Urinary bladder (tissue), 4 donors: ENCODE results near the gene YIPF2. TPM values are rescaled to one million over a fixed set of nuclear protein-coding genes. Genes with fewer than 3 reads are reported as not detected.
A peak's percentile ranks its signal among the peaks of the same experiment; 100 is the strongest.
"Not testable (repeated sequence)": the region's sequence is repeated elsewhere in the genome, so short reads cannot be mapped to it uniquely, and the experiment has no call there.

ENCODE experiments used
- DNase-seq: peaks from one replicate; pipeline ENCODE4 v3.0.0-alpha.2; 2015; ENCODE audit errors: extremely low spot score
- H3K27ac ChIP-seq: one replicate; pipeline ENCODE4 v1.5.1; 2013; ENCODE audit warnings: low read depth, mild to moderate bottlenecking, moderate library complexity
- H3K36me3 ChIP-seq: one replicate; pipeline ENCODE4 v1.6.1; 2013; ENCODE audit warnings: mild to moderate bottlenecking, moderate library complexity; ENCODE audit not compliant: insufficient read depth
- H3K4me1 ChIP-seq: one replicate; pipeline ENCODE4 v1.6.1; 2013; ENCODE audit warnings: mild to moderate bottlenecking, moderate library complexity; ENCODE audit not compliant: insufficient read depth
- H3K4me3 ChIP-seq: one replicate; pipeline ENCODE4 v1.5.1; 2013; ENCODE audit warnings: low read depth, low read length
- WGBS: extraction: QIAGEN DNeasy Blood & Tissue Kit; methylation state at CpG from one replicate; pipeline ENCODE4 v1.1.7; 2013; 5-methylcytosine and 5-hydroxymethylcytosine counted together
- polyA plus RNA-seq: library from polyadenylated mRNA; stranded (reverse); fragments of 200-250 nt; gene quantifications from one replicate; pipeline ENCODE4 v1.2.3, GENCODE V29; 2013
- total RNA-seq: library from RNA; depleted of rRNA; stranded (reverse); fragments of >200 nt; gene quantifications from one replicate; pipeline ENCODE4 v1.2.3, GENCODE V29; 2014
- donor health status: healthy with polysubstance abuse.
- donor health status: healthy.

Gene YIPF2
- total and polyA plus RNA-seq, 2 donors, result 38.1 to 47.2 TPM

- under 1% methylated on average over 100 of the region's 100 CpGs for WGBS
- peak within 1 kb of the TSS; percentile 94 for H3K27ac ChIP-seq
- no peaks in the 10 kb centered on the region for H3K4me1 ChIP-seq
- DNase-seq, result peak; percentile 86
- H3K36me3 ChIP-seq, result no peaks in the 10 kb centered on the region
- peak within 1 kb of the TSS; percentile 93 for H3K4me3 ChIP-seq
Measured at GRCh38 chr19:10960314-10961072, 32.1 kb upstream of the YIPF2 start, which contains the start of gene SMARCA4. SMARCA4 (plus strand) TSS chr19:10961030; CDS start chr19:10984152, 23,122 bp downstream.

- not testable (repeated sequence) for H3K36me3 ChIP-seq, H3K4me3 ChIP-seq, DNase-seq, H3K4me1 ChIP-seq, H3K27ac ChIP-seq
- 95% methylated on average over 19 of the region's 19 CpGs for WGBS
Measured at GRCh38 chr19:10959277-10959968, 31.0 kb upstream of the YIPF2 start.

DNA sequence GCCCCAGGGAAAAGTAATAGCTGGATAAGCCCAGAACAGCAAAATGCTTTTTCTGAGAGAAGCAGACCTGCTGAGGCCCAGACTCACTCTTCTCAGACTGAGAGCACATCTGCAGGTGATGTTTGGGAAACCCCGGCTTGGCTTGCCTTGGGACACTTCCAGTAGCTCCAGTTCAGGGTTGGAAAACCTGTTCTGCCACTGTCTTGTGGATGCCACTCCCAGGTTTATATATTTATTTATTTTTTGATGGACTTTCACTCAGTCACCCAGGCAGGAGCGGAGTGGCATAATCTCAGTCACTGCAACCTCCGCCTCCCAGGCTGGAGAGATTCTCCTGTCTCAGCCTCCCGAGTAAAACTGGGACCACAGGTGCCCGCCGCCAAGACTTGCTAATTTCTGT, 24.4 kb upstream of the YIPF2 start:
- 91% methylated on average over 6 of the region's 6 CpGs for WGBS
- no peaks in the 10 kb centered on the region for H3K4me1 ChIP-seq
- no peaks in the 10 kb centered on the region for H3K36me3 ChIP-seq
- DNase-seq, result no peak
- no peak overlapping the region for H3K4me3 ChIP-seq
- no peak overlapping the region for H3K27ac ChIP-seq

GRCh38 chr19:10946958-10947657, 18.7 kb upstream of the YIPF2 start:
- no peak for DNase-seq
- H3K4me3 ChIP-seq, result no peak overlapping the region
- H3K4me1 ChIP-seq, result no peaks in the 10 kb centered on the region
- H3K36me3 ChIP-seq, result no peaks in the 10 kb centered on the region
- 69% methylated on average over 6 of the region's 6 CpGs for WGBS
- H3K27ac ChIP-seq, result no peak overlapping the region

- Histone ChIP-seq H3K4me3 (no peak overlapping the region), H3K27ac (no peak overlapping the region), H3K36me3 (no peaks in the 10 kb centered on the region), H3K4me1 (no peaks in the 10 kb centered on the region)
- 86% methylated on average over 4 of the region's 4 CpGs for WGBS
- no peak for DNase-seq
Measured at GRCh38 chr19:10945264-10945663, 16.8 kb upstream of the YIPF2 start.

DNA sequence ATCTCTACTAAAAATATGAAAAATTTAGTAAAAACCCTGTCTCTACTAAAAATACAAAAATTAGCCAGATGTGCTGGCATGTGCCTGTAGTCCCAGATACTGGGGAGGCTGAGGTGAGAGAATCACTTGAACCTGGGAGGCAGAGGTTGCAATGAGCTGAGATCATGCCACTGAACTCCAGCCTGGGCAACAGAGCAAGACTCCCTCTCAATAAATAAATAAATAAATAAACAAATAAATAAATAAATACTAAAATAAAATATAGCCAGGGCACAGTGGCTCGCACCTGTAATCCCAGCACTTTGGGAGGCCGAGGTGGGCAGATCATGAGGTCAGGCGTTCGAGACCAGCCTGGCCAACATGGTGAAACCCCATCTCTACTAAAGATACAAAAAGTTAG, 15.0 kb upstream of the YIPF2 start:
- not testable (repeated sequence) for H3K36me3 ChIP-seq, DNase-seq, H3K4me1 ChIP-seq, H3K4me3 ChIP-seq, H3K27ac ChIP-seq
- WGBS, result 93% methylated on average over 4 of the region's 4 CpGs

GRCh38 chr19:10941649-10942048, 13.2 kb upstream of the YIPF2 start:
- H3K4me1 ChIP-seq, H3K36me3 ChIP-seq, DNase-seq, H3K4me3 ChIP-seq, H3K27ac ChIP-seq: not testable (repeated sequence)
- 83% methylated on average over 14 of the region's 14 CpGs for WGBS

DNA sequence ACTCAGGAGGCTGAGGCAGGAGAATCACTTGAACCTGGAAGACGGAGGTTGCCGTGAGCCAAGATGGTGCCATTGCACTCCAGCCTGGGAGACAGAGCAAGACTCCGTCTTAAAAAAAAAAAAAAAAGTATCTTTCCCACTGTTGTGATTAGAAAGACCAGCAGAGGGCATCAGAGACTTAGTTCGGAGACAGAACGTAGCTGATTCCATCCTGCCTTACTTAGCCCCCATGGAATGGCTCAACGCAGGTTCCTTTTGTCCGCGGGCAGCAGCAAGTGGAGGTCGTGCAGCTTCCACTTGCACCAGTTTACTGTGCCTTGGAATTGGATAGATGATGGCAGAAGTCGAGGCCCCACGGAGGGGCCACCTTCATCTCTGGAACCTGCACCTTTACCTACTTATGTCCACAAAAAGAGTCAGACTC, 8.2 kb upstream of the YIPF2 start:
- WGBS, result 4% methylated on average over 11 of the region's 11 CpGs
- peak; percentile 53 for DNase-seq
- Histone ChIP-seq H3K27ac (no peak overlapping the region), H3K4me1 (no peaks in the 10 kb centered on the region), H3K36me3 (no peaks in the 10 kb centered on the region), H3K4me3 (no peak overlapping the region)

- H3K4me3 ChIP-seq, result no peak overlapping the region
- no peaks in the 10 kb centered on the region for H3K36me3 ChIP-seq
- 92% methylated on average over 9 of the region's 9 CpGs for WGBS
- no peak overlapping the region for H3K27ac ChIP-seq
- DNase-seq, result no peak
- H3K4me1 ChIP-seq, result no peaks in the 10 kb centered on the region
Measured at GRCh38 chr19:10935371-10936059, 7.1 kb upstream of the YIPF2 start.

DNA sequence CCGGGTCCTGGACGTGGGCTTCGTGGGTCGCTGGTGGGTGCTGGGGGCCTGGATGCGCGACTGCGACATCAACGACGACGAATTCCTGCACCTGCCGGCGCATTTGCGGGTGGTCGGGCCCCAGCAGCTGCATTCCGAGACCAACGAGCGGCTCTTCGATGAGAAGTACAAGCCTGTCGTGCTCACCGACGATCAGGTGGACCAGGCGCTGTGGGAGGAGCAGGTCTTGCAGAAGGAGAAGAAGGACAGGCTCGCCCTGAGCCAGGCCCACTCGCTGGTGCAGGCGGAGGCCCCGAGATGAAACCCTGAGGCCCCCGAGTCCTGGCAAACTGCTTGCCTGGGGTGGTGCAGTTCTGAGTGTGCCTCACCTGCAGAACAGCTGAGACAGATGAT, 959 bp upstream of the YIPF2 start:
- no peaks in the 10 kb centered on the region for H3K36me3 ChIP-seq
- H3K4me3 ChIP-seq, result peak overlapping the region; percentile 94
- 8% methylated on average over 27 of the region's 27 CpGs for WGBS
- H3K4me1 ChIP-seq, result peaks cover 2% of the 10 kb centered on the region
- DNase-seq, result no peak
- no peak overlapping the region for H3K27ac ChIP-seq

DNA sequence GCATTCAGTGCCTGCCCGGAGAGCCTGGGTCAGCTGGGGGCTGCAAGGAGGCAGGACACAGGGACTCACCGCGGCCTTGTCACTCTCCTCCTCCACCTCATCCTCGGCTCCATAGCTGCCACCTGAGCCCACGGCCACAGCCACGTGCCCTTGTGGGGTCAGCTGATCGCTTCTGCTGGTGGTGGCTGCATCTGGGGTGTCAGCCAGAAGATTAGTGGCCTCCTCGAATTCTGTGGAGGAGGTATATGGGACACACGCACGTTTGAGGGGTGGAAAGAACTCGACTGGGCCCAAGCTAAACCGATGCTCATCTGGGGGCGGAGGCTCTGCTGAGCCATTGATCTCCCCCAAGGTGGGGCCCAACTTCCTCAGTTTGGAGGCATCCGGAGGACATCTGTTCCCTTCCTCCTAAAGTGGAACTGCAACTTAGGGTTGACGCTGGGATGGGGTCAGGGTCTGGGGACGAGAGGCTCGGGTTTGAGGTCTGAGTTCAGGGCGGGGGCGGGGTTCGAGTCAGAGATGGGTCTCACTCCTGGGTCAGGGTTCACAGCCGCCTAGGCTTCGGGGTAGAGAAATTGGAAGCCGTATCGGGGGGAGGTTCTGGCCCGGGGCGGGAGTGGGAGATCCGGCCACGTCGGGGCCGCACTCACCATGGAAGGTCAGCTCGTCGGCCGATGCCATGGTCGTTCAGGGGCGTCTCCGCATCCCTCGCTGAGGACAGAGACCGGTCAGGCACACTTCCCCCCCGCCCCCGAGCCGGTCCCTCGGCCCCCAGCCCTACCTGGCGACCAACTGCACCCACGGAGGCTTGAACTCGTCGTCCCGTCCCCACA, 493 bp downstream of the YIPF2 start:
- Histone ChIP-seq H3K4me3 (peak overlapping the region; percentile 94), H3K27ac (peak overlapping the region; percentile 61), H3K36me3 (peaks cover 3% of the 10 kb centered on the region), H3K4me1 (peaks cover 2% of the 10 kb centered on the region)
- no peak for DNase-seq
- 8% methylated on average over 47 of the region's 47 CpGs for WGBS

GRCh38 chr19:10924597-10924996, 3.8 kb downstream of the YIPF2 start:
- DNase-seq, result no peak

More at GRCh38 chr19:10924597-10924996, 3.8 kb downstream of the YIPF2 start:
- Histone ChIP-seq H3K27ac (no peak overlapping the region), H3K4me1 (no peaks in the 10 kb centered on the region), H3K4me3 (no peak overlapping the region), H3K36me3 (peaks cover 3% of the 10 kb centered on the region)
- 86% methylated on average over 13 of the region's 13 CpGs for WGBS
